DND-41 (cell line): Measurements from ENCODE around the gene SCLY.

ENCODE experiments used
- ATAC-seq: fragments of 200-7000 bp; cut with Tn5 transposase; 3 replicates; pipeline ENCODE4 v1.9.1; 2021; ENCODE audit warnings: low read depth; ENCODE audit not compliant: insufficient read depth
- DNase-seq: peaks from one replicate; pipeline ENCODE4 v3.0.0-alpha.2; 2020
- H2AFZ ChIP-seq: 2 replicates; pipeline ENCODE4 v1.6.0; 2012; ENCODE audit warnings: low read depth, low read length
- H3K27ac ChIP-seq: 2 replicates; pipeline ENCODE4 v1.5.1; 2012; ENCODE audit warnings: low read length, inconsistent platforms
- H3K27me3 ChIP-seq: fragments of 200-600 bp; sonication (generic); 2 replicates; pipeline ENCODE4 v1.6.0; 2012; ENCODE audit warnings: low read length, mild to moderate bottlenecking, inconsistent platforms; ENCODE audit not compliant: insufficient read depth, poor library complexity
- H3K36me3 ChIP-seq: 2 replicates; pipeline ENCODE4 v1.5.1; 2012; ENCODE audit warnings: low read length, inconsistent platforms; ENCODE audit not compliant: insufficient read depth
- H3K4me1 ChIP-seq: 2 replicates; pipeline ENCODE4 v1.5.1; 2012; ENCODE audit warnings: mild to moderate bottlenecking, low read length; ENCODE audit not compliant: insufficient read depth
- H3K4me2 ChIP-seq: 2 replicates; pipeline ENCODE4 v1.6.0; 2012; ENCODE audit warnings: mild to moderate bottlenecking, moderate library complexity, low read length, inconsistent platforms; ENCODE audit not compliant: insufficient read depth
- H3K4me3 ChIP-seq, 2 experiments: fragments of 200-600 bp in 1 of 2; shearing (Covaris generic) in 1 of 2; 2 replicates each; pipeline ENCODE4 v1.5.1; 2012 to 2016; ENCODE audit warnings: inconsistent platforms in 2 of 2, low read length in 2 of 2, mild to moderate bottlenecking in 2 of 2, low read depth in 1 of 2, moderate library complexity in 1 of 2
- H3K79me2 ChIP-seq: 2 replicates; pipeline ENCODE4 v1.6.0; 2012; ENCODE audit warnings: low read length, inconsistent platforms; ENCODE audit not compliant: insufficient read depth
- H3K9ac ChIP-seq: 2 replicates; pipeline ENCODE4 v1.6.0; 2012; ENCODE audit warnings: low read depth, mild to moderate bottlenecking, inconsistent platforms, low read length, moderate library complexity
- H3K9me3 ChIP-seq: 2 replicates; pipeline ENCODE4 v1.5.1; 2012; ENCODE audit warnings: low read length, moderate library complexity, mild to moderate bottlenecking, inconsistent platforms; ENCODE audit not compliant: insufficient read depth, severe bottlenecking
- H4K20me1 ChIP-seq: 2 replicates; pipeline ENCODE4 v1.6.0; 2012; ENCODE audit warnings: low read length; ENCODE audit not compliant: insufficient read depth
- EZH2 ChIP-seq: IDR thresholded peaks from 3 replicates; pipeline ENCODE4 v1.6.1; 2012; ENCODE audit warnings: borderline replicate concordance, low read depth, mild to moderate bottlenecking, moderate library complexity, low read length, inconsistent platforms; ENCODE audit not compliant: severe bottlenecking
- TF ChIP-seq, protein P1 (sequence below): IDR thresholded peaks from 2 replicates; pipeline ENCODE4 v1.5.1; 2012; ENCODE audit warnings: borderline replicate concordance, low read length, moderate library complexity, mild to moderate bottlenecking; ENCODE audit not compliant: poor library complexity, severe bottlenecking; ENCODE audit errors: extremely low read depth

Gene SCLY

DNA sequence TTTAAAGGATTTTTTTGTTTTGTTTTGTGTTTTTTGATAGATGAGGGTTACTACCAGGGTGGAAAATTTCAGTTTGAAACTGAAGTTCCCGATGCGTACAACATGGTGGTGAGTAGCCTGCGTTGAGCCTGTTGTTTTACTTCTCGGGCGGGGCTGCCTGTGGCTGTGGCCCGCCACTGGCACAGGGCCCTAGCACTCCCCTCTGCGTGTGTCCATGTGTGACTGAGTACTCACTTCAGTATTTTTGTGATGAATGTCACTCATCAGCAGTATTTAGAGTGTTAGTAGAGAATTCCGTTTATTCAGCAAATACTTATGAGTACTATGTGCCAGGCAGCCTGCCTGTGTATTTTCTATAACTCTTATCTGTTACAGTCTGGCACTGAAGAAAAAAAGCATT, 44.3 kb upstream of the SCLY start:
- Histone ChIP-seq H3K36me3 (no peaks in the 10 kb centered on the region), H3K79me2 (no peaks in the 10 kb centered on the region), H3K27ac (no peak overlapping the region), H3K4me2 (no peak overlapping the region), H3K9me3 (no peaks in the 10 kb centered on the region), H4K20me1 (no peaks in the 10 kb centered on the region), H3K4me3 (no peak overlapping the region), H3K9ac (no peak overlapping the region), H3K27me3 (no peaks in the 10 kb centered on the region), H2AFZ (no peak overlapping the region), H3K4me1 (no peaks in the 10 kb centered on the region)
- no peak for DNase-seq
- no peak for TF ChIP-seq EZH2
- TF ChIP-seq, protein P1, sequence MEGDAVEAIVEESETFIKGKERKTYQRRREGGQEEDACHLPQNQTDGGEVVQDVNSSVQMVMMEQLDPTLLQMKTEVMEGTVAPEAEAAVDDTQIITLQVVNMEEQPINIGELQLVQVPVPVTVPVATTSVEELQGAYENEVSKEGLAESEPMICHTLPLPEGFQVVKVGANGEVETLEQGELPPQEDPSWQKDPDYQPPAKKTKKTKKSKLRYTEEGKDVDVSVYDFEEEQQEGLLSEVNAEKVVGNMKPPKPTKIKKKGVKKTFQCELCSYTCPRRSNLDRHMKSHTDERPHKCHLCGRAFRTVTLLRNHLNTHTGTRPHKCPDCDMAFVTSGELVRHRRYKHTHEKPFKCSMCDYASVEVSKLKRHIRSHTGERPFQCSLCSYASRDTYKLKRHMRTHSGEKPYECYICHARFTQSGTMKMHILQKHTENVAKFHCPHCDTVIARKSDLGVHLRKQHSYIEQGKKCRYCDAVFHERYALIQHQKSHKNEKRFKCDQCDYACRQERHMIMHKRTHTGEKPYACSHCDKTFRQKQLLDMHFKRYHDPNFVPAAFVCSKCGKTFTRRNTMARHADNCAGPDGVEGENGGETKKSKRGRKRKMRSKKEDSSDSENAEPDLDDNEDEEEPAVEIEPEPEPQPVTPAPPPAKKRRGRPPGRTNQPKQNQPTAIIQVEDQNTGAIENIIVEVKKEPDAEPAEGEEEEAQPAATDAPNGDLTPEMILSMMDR: no peak
- ATAC-seq: no peak

DNA sequence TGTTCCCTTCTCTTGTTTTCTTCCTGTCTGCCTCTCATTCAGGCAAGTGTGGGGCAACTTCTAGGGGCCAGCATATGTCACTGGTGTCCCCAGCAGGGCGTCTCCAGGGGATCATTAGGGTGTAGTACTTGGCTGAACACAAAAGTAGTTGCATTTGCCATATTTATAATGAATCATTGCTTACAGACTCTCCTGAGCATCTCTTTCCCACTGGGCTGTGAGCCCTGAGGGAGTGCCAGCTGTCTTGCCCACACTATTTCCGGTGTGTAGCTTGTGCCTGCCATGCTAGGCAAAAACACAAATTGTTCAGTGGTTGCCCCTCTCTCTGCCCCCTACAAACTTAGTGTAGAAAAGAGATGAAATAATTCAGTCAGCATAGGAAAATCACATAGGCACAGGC, 40.8 kb upstream of the SCLY start:
- H2AFZ ChIP-seq: no peak overlapping the region
- no peaks in the 10 kb centered on the region for H4K20me1 ChIP-seq
- H3K9me3 ChIP-seq: no peaks in the 10 kb centered on the region
- TF ChIP-seq EZH2: no peak
- TF ChIP-seq, protein P1: no peak
- no peaks in the 10 kb centered on the region for H3K79me2 ChIP-seq
- H3K27me3 ChIP-seq: no peaks in the 10 kb centered on the region
- H3K4me1 ChIP-seq: no peaks in the 10 kb centered on the region
- H3K4me3 ChIP-seq: no peak overlapping the region
- H3K4me2 ChIP-seq: no peak overlapping the region
- no peaks in the 10 kb centered on the region for H3K36me3 ChIP-seq
- no peak for ATAC-seq
- no peak overlapping the region for H3K9ac ChIP-seq
- no peak for DNase-seq
- H3K27ac ChIP-seq: no peak overlapping the region

DNA sequence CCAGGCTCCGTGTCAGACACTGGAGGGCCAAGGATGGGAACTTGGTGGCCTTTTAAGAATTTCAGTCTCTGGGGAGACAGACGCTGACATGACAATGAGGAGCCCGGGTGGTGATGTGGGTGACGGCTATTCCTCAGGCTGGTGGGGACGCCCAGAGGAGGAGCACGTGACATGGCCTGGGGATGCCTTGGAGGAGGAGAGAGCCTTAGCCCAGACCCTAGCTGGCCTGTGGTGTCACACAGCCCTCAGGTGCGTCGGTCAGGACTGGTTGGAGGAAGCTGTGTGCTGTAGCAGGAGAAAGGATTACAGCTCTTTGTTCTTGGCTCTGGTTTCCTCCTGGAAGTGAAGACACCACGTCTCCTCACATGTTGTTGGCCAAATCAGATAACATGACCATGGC, 40.0 kb upstream of the SCLY start:
- no peak overlapping the region for H3K4me2 ChIP-seq
- no peak for TF ChIP-seq EZH2
- TF ChIP-seq, protein P1: no peak

DNA sequence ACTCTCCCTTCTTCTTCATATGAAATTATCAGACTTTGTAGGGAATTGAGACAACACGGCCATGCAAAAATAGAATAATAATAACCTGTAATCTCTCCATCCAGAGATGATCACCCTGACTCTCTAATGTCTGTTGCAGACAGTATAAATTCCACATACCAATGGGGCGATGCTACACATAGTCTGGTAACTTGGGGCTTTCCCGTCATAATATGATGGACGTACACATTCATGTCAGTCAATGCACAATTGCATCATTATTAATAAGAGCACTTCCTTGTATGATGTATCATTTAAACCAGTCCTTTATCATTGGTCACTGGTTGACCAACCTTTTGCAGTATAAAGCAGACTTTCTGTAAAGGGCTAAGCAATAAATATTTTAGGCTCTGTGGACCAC, 39.5 kb upstream of the SCLY start:
- Histone ChIP-seq H3K27ac (no peak overlapping the region), H2AFZ (no peak overlapping the region), H3K27me3 (no peaks in the 10 kb centered on the region), H3K9ac (no peak overlapping the region), H3K36me3 (no peaks in the 10 kb centered on the region), H3K4me3 (no peak overlapping the region), H3K9me3 (no peaks in the 10 kb centered on the region), H3K79me2 (no peaks in the 10 kb centered on the region), H4K20me1 (no peaks in the 10 kb centered on the region), H3K4me1 (no peaks in the 10 kb centered on the region), H3K4me2 (no peak overlapping the region)
- no peak for TF ChIP-seq EZH2
- TF ChIP-seq, protein P1: no peak
- ATAC-seq: no peak
- no peak for DNase-seq

More for the DNA sequence above, 40.0 kb upstream of the SCLY start:
- Histone ChIP-seq H3K9me3 (no peaks in the 10 kb centered on the region), H3K4me3 (no peak overlapping the region), H3K36me3 (no peaks in the 10 kb centered on the region), H3K27me3 (no peaks in the 10 kb centered on the region), H3K79me2 (no peaks in the 10 kb centered on the region), H3K27ac (no peak overlapping the region), H3K9ac (no peak overlapping the region), H2AFZ (no peak overlapping the region), H4K20me1 (no peaks in the 10 kb centered on the region), H3K4me1 (no peaks in the 10 kb centered on the region)
- ATAC-seq: no peak
- DNase-seq: no peak
